ENCODE data around the gene INPP4A. TPM values are rescaled to one million over a fixed set of nuclear protein-coding genes. Genes with fewer than 3 reads are reported as not detected.

Gene INPP4A
- total and polyA plus RNA-seq, 7 donors: 1.8 to 49.9 (median 30.4) TPM

DNA sequence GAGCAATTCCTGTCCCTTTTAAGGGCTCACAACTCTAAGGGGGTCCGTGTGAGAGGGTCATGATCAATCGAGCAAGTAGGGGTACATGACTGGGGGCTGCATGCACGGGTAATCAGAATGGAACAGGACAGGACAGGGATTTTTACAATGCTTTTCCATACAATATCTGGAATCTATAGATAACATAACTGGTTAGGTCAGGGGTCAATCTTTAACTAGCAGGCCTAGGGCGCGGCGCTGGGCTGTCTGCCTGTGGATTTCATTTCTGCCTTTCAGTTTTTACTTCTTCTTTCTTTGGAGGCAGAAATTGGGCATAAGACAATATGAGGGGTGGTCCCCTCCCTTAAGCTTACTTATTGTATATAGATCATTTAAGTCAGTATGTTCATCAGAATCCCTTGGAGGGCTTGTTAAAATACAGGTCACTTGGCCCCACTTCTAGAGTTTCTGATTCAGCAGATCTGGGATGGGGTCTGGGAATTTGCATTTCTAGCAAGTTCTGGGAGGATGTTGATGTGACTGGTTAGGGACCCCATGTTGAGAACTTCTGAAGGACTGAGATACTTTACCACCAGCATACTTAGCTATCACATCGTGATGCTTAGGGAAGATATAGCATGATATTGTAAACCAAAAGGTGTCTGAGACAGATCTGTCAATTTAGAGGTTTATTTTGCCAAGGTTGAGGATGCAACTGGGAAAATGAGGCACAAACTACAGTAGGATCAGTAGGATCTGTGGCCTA, 2.8 kb upstream of the INPP4A start:
- TF ChIP-seq, protein P1, sequence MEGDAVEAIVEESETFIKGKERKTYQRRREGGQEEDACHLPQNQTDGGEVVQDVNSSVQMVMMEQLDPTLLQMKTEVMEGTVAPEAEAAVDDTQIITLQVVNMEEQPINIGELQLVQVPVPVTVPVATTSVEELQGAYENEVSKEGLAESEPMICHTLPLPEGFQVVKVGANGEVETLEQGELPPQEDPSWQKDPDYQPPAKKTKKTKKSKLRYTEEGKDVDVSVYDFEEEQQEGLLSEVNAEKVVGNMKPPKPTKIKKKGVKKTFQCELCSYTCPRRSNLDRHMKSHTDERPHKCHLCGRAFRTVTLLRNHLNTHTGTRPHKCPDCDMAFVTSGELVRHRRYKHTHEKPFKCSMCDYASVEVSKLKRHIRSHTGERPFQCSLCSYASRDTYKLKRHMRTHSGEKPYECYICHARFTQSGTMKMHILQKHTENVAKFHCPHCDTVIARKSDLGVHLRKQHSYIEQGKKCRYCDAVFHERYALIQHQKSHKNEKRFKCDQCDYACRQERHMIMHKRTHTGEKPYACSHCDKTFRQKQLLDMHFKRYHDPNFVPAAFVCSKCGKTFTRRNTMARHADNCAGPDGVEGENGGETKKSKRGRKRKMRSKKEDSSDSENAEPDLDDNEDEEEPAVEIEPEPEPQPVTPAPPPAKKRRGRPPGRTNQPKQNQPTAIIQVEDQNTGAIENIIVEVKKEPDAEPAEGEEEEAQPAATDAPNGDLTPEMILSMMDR (IDR thresholded peaks at IDR 0.05): no peak
- TF ChIP-seq POLR2A (IDR thresholded peaks at IDR 0.05): no peak
- no peak for TF ChIP-seq EP300 (IDR thresholded peaks at IDR 0.05)
- no peak for TF ChIP-seq POLR2AphosphoS5 (IDR thresholded peaks at IDR 0.05)
- H3K36me3 ChIP-seq: no peaks in the 10 kb centered on the region
- intact Hi-C loops (cut with DNase I): loop anchor here (10.0 kb wide), 1 partner anchor 163 kb away; the partner anchor contains the start of genes COA5 and UNC50
- no peak overlapping the region for H3K27ac ChIP-seq
- WGBS, 2 donors: 29 to 72% methylated on average over 7 of the region's 7 CpGs
- H3K4me1 ChIP-seq: peaks cover 0 to 23% (median 18%) of the 10 kb centered on the region in 4 donors
- DNase-seq: no peak
- H3K4me3 ChIP-seq: no peak overlapping the region
- no peaks in the 10 kb centered on the region for H3K9me3 ChIP-seq
- no peaks in the 10 kb centered on the region for H3K27me3 ChIP-seq

DNA sequence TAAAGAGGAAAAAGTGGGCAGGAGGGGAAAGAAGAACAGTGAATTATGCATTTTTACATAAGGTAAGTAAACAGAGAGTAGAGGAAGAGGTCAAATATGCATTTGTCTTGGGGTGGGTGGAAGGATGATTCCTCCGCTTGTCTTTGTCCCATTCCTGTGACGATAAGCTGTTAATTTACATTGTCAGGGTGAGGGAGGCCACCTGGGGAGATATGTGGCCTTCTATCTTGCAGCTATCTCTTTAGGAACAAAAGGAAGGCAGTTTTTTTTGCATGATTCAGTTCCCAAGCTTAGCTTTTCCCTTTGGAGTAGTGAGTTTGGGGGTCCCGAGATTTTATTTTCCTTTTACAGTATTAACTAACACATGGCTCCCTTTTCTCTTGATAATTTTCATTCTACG, 2.2 kb upstream of the INPP4A start:
- Histone ChIP-seq H3K27me3 (no peaks in the 10 kb centered on the region), H3K4me1 (peaks cover 0 to 26% (median 21%) of the 10 kb centered on the region in 4 donors), H3K9me3 (no peaks in the 10 kb centered on the region), H3K27ac (no peak overlapping the region), H3K4me3 (no peak overlapping the region), H3K36me3 (no peaks in the 10 kb centered on the region)
- DNase-seq: no peak
- intact Hi-C loops (cut with DNase I): loop anchor here (10.0 kb wide), 1 partner anchor 162 kb away; the partner anchor contains the start of genes COA5 and UNC50
- TF ChIP-seq, protein P1 (IDR thresholded peaks at IDR 0.05): no peak
- TF ChIP-seq EP300 (IDR thresholded peaks at IDR 0.05) (no peak), POLR2A (IDR thresholded peaks at IDR 0.05) (no peak), POLR2AphosphoS5 (IDR thresholded peaks at IDR 0.05) (no peak)
- 59 to 78% methylated on average over 4 of the region's 4 CpGs for WGBS, 2 donors

DNA sequence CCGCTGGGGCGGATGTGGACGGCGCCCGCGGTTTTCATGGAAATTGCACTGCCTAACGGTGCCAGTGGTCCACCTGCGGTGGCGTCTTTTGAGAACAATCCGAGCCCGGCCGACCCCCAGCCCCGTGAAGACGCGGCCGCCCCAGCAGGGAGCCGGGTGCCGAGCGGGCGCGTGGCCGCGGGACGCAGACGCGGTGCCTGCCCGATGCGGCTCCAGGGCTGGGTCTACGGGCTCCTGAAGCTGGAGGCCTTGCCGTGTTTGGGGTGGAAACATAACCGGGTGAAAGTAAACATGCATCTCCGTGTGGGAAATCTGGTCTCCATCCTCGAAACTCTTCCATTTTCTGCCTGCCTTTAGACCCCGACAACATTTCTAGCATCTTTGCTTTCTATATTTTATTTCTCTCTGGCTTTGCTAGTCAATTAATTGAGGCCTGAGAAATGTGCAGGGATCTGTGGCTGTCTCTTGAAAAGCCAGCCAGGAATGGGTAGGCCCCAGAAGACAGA, 572 bp downstream of the INPP4A start:
- Histone ChIP-seq H3K27me3 (no peaks in the 10 kb centered on the region), H3K27ac (peak overlapping the region; percentile 76 to 90 (median 82)), H3K4me1 (peaks cover 0 to 42% (median 26%) of the 10 kb centered on the region in 4 donors), H3K9me3 (no peaks in the 10 kb centered on the region), H3K36me3 (no peaks in the 10 kb centered on the region), H3K4me3 (peak overlapping the region; percentile 55 to 86 (median 66))
- 0% methylated on average over 34 of the region's 34 CpGs for WGBS, 2 donors
- TF ChIP-seq EP300 (IDR thresholded peaks at IDR 0.05) (no peak), POLR2A (IDR thresholded peaks at IDR 0.05) (no peak)
- TF ChIP-seq, protein P1 (IDR thresholded peaks at IDR 0.05): no peak
- DNase-seq: no peak
- intact Hi-C loops (cut with DNase I): loop anchor here (2.0 to 10.0 kb wide), 3 partner anchors 116 to 160 kb away; partner anchors contain the start of genes COA5 and UNC50

DNA sequence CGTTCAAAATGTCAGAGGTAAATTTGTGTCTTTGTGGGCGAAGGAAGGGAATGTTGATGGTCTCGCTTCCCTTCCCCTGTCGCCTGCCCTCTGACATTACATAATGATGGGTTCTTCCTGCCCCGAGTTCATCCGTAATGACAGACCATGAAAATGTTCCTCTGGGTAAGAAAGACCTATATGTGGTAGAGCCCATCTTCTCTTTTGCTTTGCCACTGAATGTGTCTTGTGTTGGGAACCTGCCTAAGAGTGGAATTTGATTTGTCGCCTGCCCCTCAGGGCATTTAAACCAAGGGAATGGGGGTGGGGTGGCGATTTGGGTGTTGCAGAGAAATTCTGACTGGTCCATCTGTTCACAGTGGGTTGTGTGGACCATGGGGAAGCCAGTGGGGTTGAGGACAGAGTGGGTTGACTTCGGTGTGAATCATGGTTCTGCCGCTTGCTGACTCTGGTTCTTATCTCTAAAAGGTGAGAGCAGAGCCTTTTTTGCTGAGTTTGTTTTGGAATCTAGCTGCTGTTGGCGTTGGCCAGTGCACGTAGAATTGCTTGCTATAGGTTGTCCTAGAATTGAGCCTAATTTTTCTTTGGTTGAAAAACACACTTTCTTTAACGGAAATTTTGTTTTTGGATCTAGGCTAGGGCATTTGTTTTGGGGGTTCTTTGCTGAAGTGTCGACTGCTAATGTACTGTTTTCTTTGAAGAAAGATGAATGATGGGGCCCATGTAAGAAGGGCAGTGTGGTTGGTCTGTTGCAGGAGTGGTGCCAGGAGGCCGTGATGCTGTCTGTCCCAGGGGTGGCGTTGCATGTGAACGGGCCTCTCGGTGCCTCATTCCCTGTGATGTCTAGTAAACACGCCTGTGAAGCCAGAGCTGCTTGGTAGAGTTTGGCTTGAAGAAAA, 1.3 kb downstream of the INPP4A start:
- Histone ChIP-seq H3K4me1 (peaks cover 0 to 49% (median 33%) of the 10 kb centered on the region in 4 donors), H3K9me3 (no peaks in the 10 kb centered on the region), H3K36me3 (no peaks in the 10 kb centered on the region), H3K27ac (peak overlapping the region; percentile 76 to 90 (median 82)), H3K4me3 (peak overlapping the region; percentile 55 to 86 (median 66)), H3K27me3 (no peaks in the 10 kb centered on the region)
- intact Hi-C loops (cut with DNase I): loop anchor here (2.0 to 10.0 kb wide), 3 partner anchors 115 to 159 kb away; partner anchors contain the start of genes COA5 and UNC50
- TF ChIP-seq, protein P1 (IDR thresholded peaks at IDR 0.05): no peak
- TF ChIP-seq POLR2AphosphoS5 (IDR thresholded peaks at IDR 0.05): no peak
- TF ChIP-seq EP300 (IDR thresholded peaks at IDR 0.05): no peak
- no peak for TF ChIP-seq POLR2A (IDR thresholded peaks at IDR 0.05)
- DNase-seq: no peak
- WGBS, 2 donors: 51 to 62% methylated on average over 19 of the region's 19 CpGs

Measured in sigmoid colon (tissue), 7 donors.